GM12801 (cell line): ENCODE measurements around the gene NPPC.

Experiments used
- CTCF ChIP-seq: IDR thresholded peaks from one replicate; pipeline ENCODE4 v1.5.1; 2011; ENCODE audit warnings: control low read depth; ENCODE audit not compliant: insufficient read length; ENCODE audit errors: extremely low read depth

The NPPC gene

GRCh38 chr2:231929961-231930592 is 3.9 kb upstream of the NPPC start:
- TF ChIP-seq CTCF = no peak

- no peak for TF ChIP-seq CTCF
These were observed 2.9 kb upstream of the NPPC start for GRCh38 chr2:231928901-231929725.

- no peak for TF ChIP-seq CTCF
These were observed 2.3 kb upstream of the NPPC start for GRCh38 chr2:231928481-231928880.

- no peak for TF ChIP-seq CTCF
These were observed 1.3 kb upstream of the NPPC start for GRCh38 chr2:231927566-231927890.

GRCh38 chr2:231926761-231927565 is 767 bp upstream of the NPPC start:
- TF ChIP-seq CTCF = no peak

GRCh38 chr2:231925303-231926179 is 655 bp downstream of the NPPC start:
- TF ChIP-seq CTCF = no peak
